IMR-90 (cell line): Measurements from ENCODE around the gene OSBPL3. TPM values are rescaled to one million over a fixed set of nuclear protein-coding genes. Genes with fewer than 3 reads are reported as not detected.

Source experiments
- ATAC-seq: fragments of 200-7000 bp; cut with Tn5 transposase; 2 replicates; pipeline ENCODE4 v1.9.1; 2020; ENCODE audit warnings: low read depth, mild to moderate bottlenecking, moderate library complexity
- BruUV-seq: library from RNA; stranded (reverse); fragments of 400-500 nt; replicated peaks from 2 replicates; lab custom pipeline; 2021; lab: Mats Ljungman, UMichigan
- CTCF ChIA-PET: fragments of 300-600 bp; formaldehyde crosslinking; extraction: SDS; loops from one replicate; lab custom pipeline; 2021; ENCODE audit warnings: antibody characterized with exemption; lab: Yijun Ruan, JAX
- POLR2A ChIA-PET: fragments of 300-600 bp; sonication (Branson Sonifier 250); formaldehyde crosslinking; loops from one replicate; lab custom pipeline; 2022; ENCODE audit warnings: antibody characterized with exemption; ENCODE audit not compliant: unreplicated experiment; lab: Charles Lee
- DNase-seq: peaks from one replicate; pipeline ENCODE4 v3.0.0; 2013
- H2AFZ ChIP-seq: replicated peaks from 2 replicates; pipeline ENCODE3; 2013; ENCODE audit warnings: low read length, mild to moderate bottlenecking; ENCODE audit not compliant: poor library complexity
- H2AK5ac ChIP-seq: 2 replicates; pipeline ENCODE4 v1.6.1; 2013; ENCODE audit warnings: low read depth, low read length, inconsistent platforms
- H2AK9ac ChIP-seq: replicated peaks from 2 replicates; pipeline ENCODE3; 2013; ENCODE audit warnings: mild to moderate bottlenecking, low read depth, low read length, moderate library complexity; ENCODE audit not compliant: poor library complexity
- H2BK120ac ChIP-seq: 2 replicates; pipeline ENCODE4 v1.6.1; 2013; ENCODE audit warnings: low read depth, low read length, inconsistent platforms
- H2BK15ac ChIP-seq: 3 replicates; pipeline ENCODE4 v1.6.1; 2013; ENCODE audit warnings: low read depth, low read length, inconsistent platforms
- H2BK20ac ChIP-seq: 2 replicates; pipeline ENCODE4 v1.6.1; 2013; ENCODE audit warnings: low read depth, mild to moderate bottlenecking, inconsistent platforms, low read length, moderate library complexity
- H2BK5ac ChIP-seq: 2 replicates; pipeline ENCODE4 v1.6.1; 2013; ENCODE audit warnings: mild to moderate bottlenecking, low read depth, low read length, inconsistent platforms; ENCODE audit not compliant: poor library complexity, severe bottlenecking
- H3K14ac ChIP-seq: replicated peaks from 2 replicates; pipeline ENCODE4 v1.6.1; 2013; ENCODE audit warnings: low read depth, low read length, inconsistent platforms
- H3K18ac ChIP-seq: 2 replicates; pipeline ENCODE4 v1.6.1; 2013; ENCODE audit warnings: low read depth, low read length, control low read depth
- H3K23ac ChIP-seq: 2 replicates; pipeline ENCODE4 v1.6.1; 2013; ENCODE audit warnings: low read depth, low read length, inconsistent platforms
- H3K27ac ChIP-seq: 2 replicates; pipeline ENCODE4 v1.5.1; 2013; ENCODE audit warnings: mild to moderate bottlenecking, control low read depth, low read length; ENCODE audit not compliant: insufficient read depth
- H3K27me3 ChIP-seq: 2 replicates; pipeline ENCODE4 v1.6.1; 2013; ENCODE audit warnings: low read length; ENCODE audit not compliant: control insufficient read depth, insufficient read depth
- H3K36me3 ChIP-seq: 2 replicates; pipeline ENCODE4 v1.6.1; 2013; ENCODE audit warnings: low read length, mixed read lengths; ENCODE audit not compliant: control insufficient read depth, insufficient read depth
- H3K4ac ChIP-seq: 2 replicates; pipeline ENCODE4 v1.6.1; 2013; ENCODE audit warnings: low read depth, low read length, inconsistent platforms
- H3K4me1 ChIP-seq: 2 replicates; pipeline ENCODE4 v1.6.1; 2013; ENCODE audit warnings: low read length, mixed read lengths; ENCODE audit not compliant: control insufficient read depth, insufficient read depth
- H3K4me2 ChIP-seq: 2 replicates; pipeline ENCODE4 v1.6.1; 2013; ENCODE audit warnings: low read depth, mild to moderate bottlenecking, control low read depth, low read length, moderate library complexity
- H3K4me3 ChIP-seq: 2 replicates; pipeline ENCODE4 v1.5.1; 2013; ENCODE audit warnings: low read depth, mild to moderate bottlenecking, control low read depth, low read length, moderate library complexity; ENCODE audit not compliant: insufficient read depth
- H3K56ac ChIP-seq: 2 replicates; pipeline ENCODE4 v1.6.1; 2013; ENCODE audit warnings: low read length, inconsistent platforms; ENCODE audit not compliant: insufficient read depth; ENCODE audit errors: extremely low read depth
- H3K79me1 ChIP-seq, 2 experiments: 2 replicates each; pipeline ENCODE4 v1.6.1; 2013; ENCODE audit warnings: low read length in 2 of 2, inconsistent platforms in 1 of 2, low read depth in 1 of 2
- H3K9ac ChIP-seq: 2 replicates; pipeline ENCODE4 v1.6.1; 2013; ENCODE audit warnings: low read depth, low read length, control low read depth
- H3K9me1 ChIP-seq: 2 replicates; pipeline ENCODE4 v1.6.1; 2013; ENCODE audit warnings: low read length, inconsistent platforms; ENCODE audit not compliant: insufficient read depth
- H3K9me3 ChIP-seq: 2 replicates; pipeline ENCODE4 v1.6.1; 2013; ENCODE audit warnings: low read length; ENCODE audit not compliant: control insufficient read depth, insufficient read depth
- H4K20me1 ChIP-seq: 2 replicates; pipeline ENCODE4 v1.6.1; 2013; ENCODE audit warnings: low read length, inconsistent platforms; ENCODE audit not compliant: insufficient read depth
- H4K5ac ChIP-seq: 2 replicates; pipeline ENCODE4 v1.6.1; 2013; ENCODE audit warnings: mild to moderate bottlenecking, low read depth, low read length, control low read depth
- H4K8ac ChIP-seq, 2 experiments: 2 replicates each; pipeline ENCODE4 v1.6.1; 2013; ENCODE audit warnings: low read depth in 2 of 2, low read length in 2 of 2, control low read depth in 1 of 2, inconsistent platforms in 1 of 2
- H4K91ac ChIP-seq: 2 replicates; pipeline ENCODE4 v1.6.1; 2013; ENCODE audit warnings: low read depth, low read length, inconsistent platforms; ENCODE audit not compliant: insufficient read depth
- BHLHE40 ChIP-seq: fragments of 150-350 bp; IDR thresholded peaks from 2 replicates; pipeline ENCODE4 v1.6.1; 2016; ENCODE audit warnings: mild to moderate bottlenecking, low read depth, low read length
- CEBPB ChIP-seq: IDR thresholded peaks from 2 replicates; pipeline ENCODE4 v1.6.1; 2012; ENCODE audit warnings: low read depth, low read length, improper control_type of control experiment
- MAFK ChIP-seq: IDR thresholded peaks from 2 replicates; pipeline ENCODE4 v1.6.1; 2012; ENCODE audit warnings: low read depth, low read length, improper control_type of control experiment
- MAZ ChIP-seq: IDR thresholded peaks from 2 replicates; pipeline ENCODE4 v1.6.1; 2012; ENCODE audit warnings: low read depth, mild to moderate bottlenecking, low read length, improper control_type of control experiment, moderate library complexity, borderline replicate concordance
- NFE2L2 ChIP-seq: fragments of 150-350 bp; IDR thresholded peaks from 2 replicates; pipeline ENCODE4 v1.6.1; 2016; ENCODE audit warnings: low read depth, mild to moderate bottlenecking, low read length
- POLR2A ChIP-seq: IDR thresholded peaks from 2 replicates; pipeline ENCODE4 v1.6.1; 2012; ENCODE audit warnings: mild to moderate bottlenecking, low read depth, low read length
- RCOR1 ChIP-seq: IDR thresholded peaks from 2 replicates; pipeline ENCODE4 v1.6.1; 2012; ENCODE audit warnings: mild to moderate bottlenecking, low read length, improper control_type of control experiment; ENCODE audit not compliant: insufficient replicate concordance
- RFX5 ChIP-seq: IDR thresholded peaks from 2 replicates; pipeline ENCODE4 v1.8.0; 2012; ENCODE audit warnings: low read depth, mild to moderate bottlenecking, low read length, moderate library complexity
- SMC3 ChIP-seq: fragments of 150-350 bp; IDR thresholded peaks from 2 replicates; pipeline ENCODE4 v1.6.1; 2016; ENCODE audit warnings: low read depth, mild to moderate bottlenecking, antibody characterized with exemption, low read length, moderate library complexity
- WGBS, 2 experiments: methylation state at CpG; one replicate each; pipeline versions ENCODE4 v1.1.5 to v1.1.7; 2013; ENCODE audit warnings: missing lambda C conversion rate in 2 of 2; ENCODE audit not compliant: insufficient read length in 1 of 2; ENCODE audit errors: extremely low coverage in 2 of 2; 5-methylcytosine and 5-hydroxymethylcytosine counted together
- dilution Hi-C: fragments of 300-500 bp; cut with HindIII; formaldehyde crosslinking; loops from one replicate; pipeline ENCODE4 v1.14.3; 2018; ENCODE audit warnings: low sequenced_read_pairs; ENCODE audit not compliant: unreplicated experiment
- in situ Hi-C: fragments of 300-500 bp; cut with MboI; formaldehyde crosslinking; loops from 3 replicates; pipeline ENCODE4 v1.14.3; 2019; ENCODE audit warnings: low sequenced_read_pairs, inconsistent platforms, mixed read lengths
- intact Hi-C: fragments of 100-400 bp; cut with micrococcal nuclease; formaldehyde crosslinking; loops from 2 replicates; pipeline ENCODE4 v1.10.0; 2022
- polyA plus RNA-seq, 3 experiments: library from polyadenylated mRNA; depleted of rRNA; stranded (reverse); fragments of >200 nt; gene quantifications; 2 replicates each; pipeline ENCODE4 v1.2.3, GENCODE V29; 2012; ENCODE audit warnings: low replicate concordance in 1 of 3
- total RNA-seq: library from RNA; depleted of rRNA; stranded (reverse); fragments of >200 nt; gene quantifications from 2 replicates; pipeline ENCODE4 v1.2.3, GENCODE V29; 2012
- TF ChIP-seq, protein P1 (sequence below): fragments of 150-350 bp; IDR thresholded peaks from 2 replicates; pipeline ENCODE4 v1.6.1; 2017; ENCODE audit warnings: mild to moderate bottlenecking, antibody characterized with exemption, low read length, low read depth
- TF ChIP-seq, protein P2 (sequence below): fragments of 150-350 bp; IDR thresholded peaks from 2 replicates; pipeline ENCODE4 v1.6.1; 2016; ENCODE audit warnings: low read depth, mild to moderate bottlenecking, low read length, moderate library complexity, borderline replicate concordance

Gene OSBPL3
- total and polyA plus RNA-seq, 2 of the 4 experiments (the other 2 are of a cell fraction), result 18.0 to 29.9 TPM

DNA sequence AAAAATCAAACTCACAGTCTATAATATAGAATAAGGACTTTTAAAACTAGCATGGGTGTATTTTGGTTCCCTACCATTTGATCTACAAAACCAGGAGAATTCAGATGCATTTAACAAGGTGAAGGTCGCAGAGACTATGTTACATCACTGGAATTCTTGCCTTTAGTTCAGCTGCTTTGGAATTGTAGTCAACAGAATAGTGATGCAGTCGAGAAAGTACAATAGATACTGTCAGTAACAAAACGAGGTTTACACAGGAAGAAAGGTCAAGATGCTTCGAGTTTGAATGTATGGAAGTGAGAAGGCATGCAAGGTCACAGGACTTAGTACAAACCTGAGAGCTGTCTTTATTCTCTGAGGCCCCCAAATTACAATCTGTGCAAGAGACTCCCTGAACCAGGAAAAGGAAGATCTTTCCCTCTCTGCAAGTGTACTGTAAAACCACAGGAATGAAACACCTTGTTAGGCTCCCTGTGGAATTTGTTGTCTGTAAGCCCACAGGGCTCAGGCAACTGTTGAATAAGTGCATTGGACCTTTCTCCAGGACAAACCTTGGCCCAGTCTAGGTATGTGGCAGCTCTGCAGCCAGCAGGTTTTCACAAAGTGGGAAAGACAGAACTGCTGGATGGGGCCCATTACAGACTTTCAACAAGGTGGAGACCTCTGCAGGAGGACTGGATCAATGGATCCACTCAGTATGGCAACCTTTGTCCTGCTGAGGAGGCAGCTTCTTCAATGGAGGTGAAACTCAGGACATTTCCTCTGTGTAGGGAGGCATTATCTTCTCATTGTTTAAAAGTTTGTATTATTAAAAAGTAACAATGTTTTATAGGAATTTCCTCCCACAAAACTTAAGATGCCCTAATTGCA lies 121.6 kb downstream of the OSBPL3 start:
- 64% methylated on average over 2 of the region's 4 CpGs; no CpG with 5 or more reads in 1 of the 2 experiments for WGBS, 2 experiments
- no peak overlapping the region for H2BK5ac ChIP-seq
- intact Hi-C loops (no loop called here), in situ Hi-C loops (no loop called here), dilution Hi-C loops (no loop called here)
- peaks cover 6% of the 10 kb centered on the region for H3K36me3 ChIP-seq
- no peak overlapping the region for H2BK15ac ChIP-seq
- BruUV-seq, result no TSS peak
- H3K9ac ChIP-seq, result no peak overlapping the region
- ChIA-PET POLR2A (no interaction called here), CTCF (no interaction called here)
- H3K4me3 ChIP-seq, result no peak overlapping the region
- peaks cover 13% of the 10 kb centered on the region in 2 experiments; a peak in 2 of 4 replicates for H3K79me1 ChIP-seq
- no peak overlapping the region for H2AFZ ChIP-seq
- H3K9me1 ChIP-seq, result peaks cover 9% of the 10 kb centered on the region; the same call in 1 of the 2 replicates
- TF ChIP-seq NFE2L2 (no peak), BHLHE40 (no peak), CEBPB (no peak), SMC3 (no peak), MAZ (no peak), RFX5 (no peak), RCOR1 (no peak), MAFK (no peak), POLR2A (no peak)
- TF ChIP-seq, protein P1, sequence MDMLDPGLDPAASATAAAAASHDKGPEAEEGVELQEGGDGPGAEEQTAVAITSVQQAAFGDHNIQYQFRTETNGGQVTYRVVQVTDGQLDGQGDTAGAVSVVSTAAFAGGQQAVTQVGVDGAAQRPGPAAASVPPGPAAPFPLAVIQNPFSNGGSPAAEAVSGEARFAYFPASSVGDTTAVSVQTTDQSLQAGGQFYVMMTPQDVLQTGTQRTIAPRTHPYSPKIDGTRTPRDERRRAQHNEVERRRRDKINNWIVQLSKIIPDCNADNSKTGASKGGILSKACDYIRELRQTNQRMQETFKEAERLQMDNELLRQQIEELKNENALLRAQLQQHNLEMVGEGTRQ, result no peak
- TF ChIP-seq, protein P2, sequence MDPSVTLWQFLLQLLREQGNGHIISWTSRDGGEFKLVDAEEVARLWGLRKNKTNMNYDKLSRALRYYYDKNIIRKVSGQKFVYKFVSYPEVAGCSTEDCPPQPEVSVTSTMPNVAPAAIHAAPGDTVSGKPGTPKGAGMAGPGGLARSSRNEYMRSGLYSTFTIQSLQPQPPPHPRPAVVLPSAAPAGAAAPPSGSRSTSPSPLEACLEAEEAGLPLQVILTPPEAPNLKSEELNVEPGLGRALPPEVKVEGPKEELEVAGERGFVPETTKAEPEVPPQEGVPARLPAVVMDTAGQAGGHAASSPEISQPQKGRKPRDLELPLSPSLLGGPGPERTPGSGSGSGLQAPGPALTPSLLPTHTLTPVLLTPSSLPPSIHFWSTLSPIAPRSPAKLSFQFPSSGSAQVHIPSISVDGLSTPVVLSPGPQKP, result no peak
- H4K5ac ChIP-seq, result no peak overlapping the region
- no peak for ATAC-seq
- H4K8ac ChIP-seq, result no peak overlapping the region; a peak in 1 of 4 replicates
- no peak for DNase-seq
- no peak overlapping the region for H3K4ac ChIP-seq
- no peaks in the 10 kb centered on the region for H3K9me3 ChIP-seq
- no peaks in the 10 kb centered on the region for H3K27me3 ChIP-seq
- no peak overlapping the region for H3K4me2 ChIP-seq
- H3K23ac ChIP-seq, result no peak overlapping the region
- H3K4me1 ChIP-seq, result peaks cover 6% of the 10 kb centered on the region
- H3K27ac ChIP-seq, result no peak overlapping the region
- H4K91ac ChIP-seq, result no peak overlapping the region
- H2BK120ac ChIP-seq, result no peak overlapping the region
- no peak overlapping the region for H3K56ac ChIP-seq
- no peak overlapping the region for H2AK5ac ChIP-seq
- no peak overlapping the region for H2BK20ac ChIP-seq
- H3K18ac ChIP-seq, result no peak overlapping the region
- no peak overlapping the region for H3K14ac ChIP-seq
- peak overlapping the region; percentile 44 for H2AK9ac ChIP-seq
- H4K20me1 ChIP-seq, result no peaks in the 10 kb centered on the region
